CD14-positive monocyte (primary cell): ENCODE measurements around the gene PLEKHN1. TPM values are rescaled to one million over a fixed set of nuclear protein-coding genes. Genes with fewer than 3 reads are reported as not detected.

Source experiments
- DNase-seq, 3 donors: peaks; one replicate each; pipeline ENCODE4 v3.0.0-alpha.2; 2011 to 2022
- H2AFZ ChIP-seq: 2 replicates; pipeline ENCODE4 v1.6.0; 2012; ENCODE audit warnings: mild to moderate bottlenecking, low read depth, low read length, inconsistent platforms; ENCODE audit not compliant: insufficient read depth, poor library complexity, severe bottlenecking
- H3K27ac ChIP-seq, 2 donors: 1 replicate in 1 of 2; 2 replicates in 1 of 2; pipeline ENCODE4 v1.5.1; 2012 to 2013; ENCODE audit warnings: low read length in 2 of 2, control low read depth in 1 of 2, inconsistent platforms in 1 of 2, low read depth in 1 of 2, mild to moderate bottlenecking in 1 of 2
- H3K27me3 ChIP-seq, 2 donors: one replicate each; pipeline versions ENCODE4 v1.6.0 to v1.6.1; 2011 to 2013; ENCODE audit warnings: low read length in 2 of 2; ENCODE audit not compliant: control insufficient read depth in 2 of 2, insufficient read depth in 2 of 2
- H3K36me3 ChIP-seq, 2 donors: replicated peaks in 1 of 2; 1 replicate in 1 of 2; 2 replicates in 1 of 2; pipeline versions ENCODE4 v1.5.1 to v1.6.1; 2012 to 2013; ENCODE audit warnings: low read length in 2 of 2, control low read depth in 1 of 2, inconsistent platforms in 1 of 2, mild to moderate bottlenecking in 1 of 2; ENCODE audit not compliant: insufficient read depth in 2 of 2, control insufficient read depth in 1 of 2
- H3K4me1 ChIP-seq, 2 donors: 1 replicate in 1 of 2; 2 replicates in 1 of 2; pipeline versions ENCODE4 v1.5.1 to v1.6.1; 2012 to 2013; ENCODE audit warnings: low read length in 2 of 2, control low read depth in 1 of 2, inconsistent platforms in 1 of 2, mild to moderate bottlenecking in 1 of 2, moderate library complexity in 1 of 2; ENCODE audit not compliant: insufficient read depth in 2 of 2, control insufficient read depth in 1 of 2
- H3K4me2 ChIP-seq: replicated peaks from 2 replicates; pipeline ENCODE3; 2012; ENCODE audit warnings: low read length, moderate library complexity, mild to moderate bottlenecking; ENCODE audit not compliant: poor library complexity, severe bottlenecking; ENCODE audit errors: extremely low read depth
- H3K4me3 ChIP-seq, 3 experiments: fragments of 200-600 bp in 1 of 3; sonication (generic) in 1 of 3; replicated peaks in 1 of 3; 1 replicate in 2 of 3; 2 replicates in 1 of 3; pipeline ENCODE4 v1.5.1; 2011 to 2013; ENCODE audit warnings: low read length in 3 of 3, mild to moderate bottlenecking in 3 of 3, control low read depth in 2 of 3, low read depth in 2 of 3, inconsistent platforms in 1 of 3, moderate library complexity in 1 of 3
- H3K79me2 ChIP-seq: 2 replicates; pipeline ENCODE4 v1.6.0; 2012; ENCODE audit warnings: mild to moderate bottlenecking, control low read depth, inconsistent platforms, low read length, moderate library complexity; ENCODE audit not compliant: insufficient read depth
- H3K9ac ChIP-seq: 2 replicates; pipeline ENCODE4 v1.6.0; 2017; ENCODE audit warnings: low read length, mild to moderate bottlenecking; ENCODE audit not compliant: insufficient read depth, poor library complexity, severe bottlenecking
- H3K9me3 ChIP-seq, 2 donors: replicated peaks in 1 of 2; 1 replicate in 1 of 2; 2 replicates in 1 of 2; pipeline versions ENCODE4 v1.5.1 to v1.6.1; 2012 to 2013; ENCODE audit warnings: low read length in 2 of 2, control low read depth in 1 of 2; ENCODE audit not compliant: control insufficient read depth in 1 of 2, insufficient read depth in 1 of 2
- H4K20me1 ChIP-seq: 2 replicates; pipeline ENCODE4 v1.6.0; 2012; ENCODE audit warnings: mild to moderate bottlenecking, low read length, control low read depth, moderate library complexity; ENCODE audit not compliant: insufficient read depth
- H3K27ac Mint-ChIP-seq, 7 donors: one replicate each; pipeline ENCODE4 v1.8.0; 2020; ENCODE audit warnings: mild to moderate bottlenecking in 7 of 7, mixed read lengths in 7 of 7, moderate library complexity in 6 of 7, inconsistent platforms in 2 of 7
- H3K27me3 Mint-ChIP-seq, 3 donors: one replicate each; pipeline ENCODE4 v1.8.0; 2021 to 2022; ENCODE audit warnings: low read depth in 3 of 3, mild to moderate bottlenecking in 3 of 3, mixed read lengths in 3 of 3, moderate library complexity in 3 of 3, inconsistent platforms in 1 of 3
- H3K36me3 Mint-ChIP-seq, 2 donors: one replicate each; pipeline ENCODE4 v1.8.0; 2020; ENCODE audit warnings: mixed read lengths in 2 of 2, inconsistent platforms in 1 of 2, mild to moderate bottlenecking in 1 of 2
- H3K4me1 Mint-ChIP-seq: one replicate; pipeline ENCODE4 v1.8.0; 2020; ENCODE audit warnings: mild to moderate bottlenecking, mixed read lengths
- H3K4me3 Mint-ChIP-seq, 2 donors: one replicate each; pipeline ENCODE4 v1.8.0; 2020; ENCODE audit warnings: mild to moderate bottlenecking in 2 of 2, mixed read lengths in 2 of 2, moderate library complexity in 1 of 2
- H3K9me3 Mint-ChIP-seq, 7 donors: one replicate each; pipeline ENCODE4 v1.8.0; 2020 to 2022; ENCODE audit warnings: mixed read lengths in 7 of 7, mild to moderate bottlenecking in 6 of 7, moderate library complexity in 6 of 7, inconsistent platforms in 2 of 7
- CTCF ChIP-seq: fragments of 200-600 bp; IDR thresholded peaks from one replicate; pipeline ENCODE4 v1.8.0; 2022; ENCODE audit warnings: antibody characterized with exemption, mild to moderate bottlenecking
- WGBS: methylation state at CpG from one replicate; pipeline ENCODE4 v1.1.5; 2013; ENCODE audit warnings: missing lambda C conversion rate; ENCODE audit not compliant: insufficient coverage; 5-methylcytosine and 5-hydroxymethylcytosine counted together
- intact Hi-C, 2 donors: fragments of 100-400 bp; cut with micrococcal nuclease; formaldehyde crosslinking; loops; one replicate each; pipeline versions ENCODE4 v1.15.0 to v1.15.1; 2023
- polyA plus RNA-seq, 3 donors: library from polyadenylated mRNA; depleted of rRNA in 1 of 3; unstranded in 2 of 3; stranded (reverse) in 1 of 3; fragments of 300-500 nt in 2 of 3; fragments of >200 nt in 1 of 3; fragmentation: Illumina TruSeq in 2 of 3; gene quantifications; 1 replicate in 2 of 3; 2 replicates in 1 of 3; pipeline ENCODE4 v1.2.3, GENCODE V29; 2012 to 2021

PLEKHN1 gene
- polyA plus RNA-seq, 3 donors: 0.21 to 1.5 (median 0.62) TPM

GRCh38 chr1:952201-952600 lies 14.1 kb upstream of the PLEKHN1 start:
- Histone ChIP-seq H3K9me3 (no peaks in the 10 kb centered on the region), H3K36me3 (peaks cover 92 to 100% of the 10 kb centered on the region in 2 donors), H3K9ac (no peak overlapping the region), H3K27ac (no peak overlapping the region), H2AFZ (no peak overlapping the region), H3K4me1 (peaks cover 0 to 22% of the 10 kb centered on the region in 2 donors), H3K27me3 (no peaks in the 10 kb centered on the region), H4K20me1 (peaks cover 43% of the 10 kb centered on the region), H3K4me3 (no peak overlapping the region), H3K79me2 (peaks cover 4% of the 10 kb centered on the region), H3K4me2 (no peak overlapping the region)
- intact Hi-C loops: no loop called here
- no peaks in the 10 kb centered on the region for H3K9me3 Mint-ChIP-seq
- peaks cover 86 to 99% of the 10 kb centered on the region in 2 donors for H3K36me3 Mint-ChIP-seq
- peaks cover 0 to 6% (median 0%) of the 10 kb centered on the region in 3 donors for H3K27me3 Mint-ChIP-seq
- peak overlapping the region in 1 of 7 donors; percentile 52 for H3K27ac Mint-ChIP-seq
- WGBS: 89% methylated on average over 11 of the region's 15 CpGs
- no peak overlapping the region for H3K4me3 Mint-ChIP-seq
- TF ChIP-seq CTCF: no peak
- DNase-seq: no peak
- peaks cover 20% of the 10 kb centered on the region for H3K4me1 Mint-ChIP-seq

- no peak for TF ChIP-seq CTCF
- intact Hi-C loops: no loop called here
- peaks cover 44% of the 10 kb centered on the region for H4K20me1 ChIP-seq
Measured at GRCh38 chr1:952603-953002, 13.7 kb upstream of the PLEKHN1 start.

More at GRCh38 chr1:952603-953002, 13.7 kb upstream of the PLEKHN1 start:
- no peak overlapping the region for H3K27ac ChIP-seq
- Mint-ChIP-seq H3K27ac (peak overlapping the region in 1 of 7 donors; percentile 52), H3K4me3 (no peak overlapping the region), H3K9me3 (no peaks in the 10 kb centered on the region), H3K4me1 (peaks cover 23% of the 10 kb centered on the region), H3K36me3 (peaks cover 84 to 95% of the 10 kb centered on the region in 2 donors), H3K27me3 (peaks cover 0 to 5% (median 0%) of the 10 kb centered on the region in 3 donors)
- H2AFZ ChIP-seq: no peak overlapping the region
- no peak overlapping the region for H3K9ac ChIP-seq
- 100% methylated on average over 5 of the region's 7 CpGs for WGBS
- H3K79me2 ChIP-seq: peaks cover 8% of the 10 kb centered on the region
- H3K9me3 ChIP-seq: no peaks in the 10 kb centered on the region
- peaks cover 88 to 96% of the 10 kb centered on the region in 2 donors for H3K36me3 ChIP-seq
- H3K4me2 ChIP-seq: no peak overlapping the region
- H3K27me3 ChIP-seq: no peaks in the 10 kb centered on the region
- H3K4me1 ChIP-seq: peaks cover 0 to 26% of the 10 kb centered on the region in 2 donors
- no peak for DNase-seq
- H3K4me3 ChIP-seq: no peak overlapping the region
